ENCODE results near the gene MRPL21.

Gene MRPL21

GRCh38 chr11:68903288-68904247 is at the start of gene MRPL21, which contains the start of gene IGHMBP2:
MRPL21 (minus strand) TSS chr11:68903832; CDS start chr11:68903810, 22 bp downstream.
IGHMBP2 (plus strand) TSS chr11:68903891; CDS start chr11:68903953, 62 bp downstream.
- in situ Hi-C loops (cut with HindIII; ENCODE audit: low sequenced_read_pairs) = no loop called here

- in situ Hi-C loops (cut with HindIII; ENCODE audit: low sequenced_read_pairs) = no loop called here
These were observed 47.1 kb upstream of the MRPL21 start for GRCh38 chr11:68950762-68951161.

- in situ Hi-C loops (cut with HindIII; ENCODE audit: low sequenced_read_pairs) = no loop called here
These were observed 46.6 kb upstream of the MRPL21 start for GRCh38 chr11:68950270-68950669.

- in situ Hi-C loops (cut with HindIII; ENCODE audit: low sequenced_read_pairs) = no loop called here
These were observed 45.3 kb upstream of the MRPL21 start for GRCh38 chr11:68948935-68949334.

GRCh38 chr11:68948496-68948895 is 44.9 kb upstream of the MRPL21 start:
- in situ Hi-C loops (cut with HindIII; ENCODE audit: low sequenced_read_pairs) = no loop called here

- in situ Hi-C loops (cut with HindIII; ENCODE audit: low sequenced_read_pairs) = no loop called here
These were observed 43.5 kb upstream of the MRPL21 start for GRCh38 chr11:68947151-68947550.

GRCh38 chr11:68946416-68947090 is 42.9 kb upstream of the MRPL21 start:
- in situ Hi-C loops (cut with HindIII; ENCODE audit: low sequenced_read_pairs) = no loop called here

GRCh38 chr11:68942751-68943271 is 39.2 kb upstream of the MRPL21 start:
- in situ Hi-C loops (cut with HindIII; ENCODE audit: low sequenced_read_pairs) = no loop called here

- in situ Hi-C loops (cut with HindIII; ENCODE audit: low sequenced_read_pairs) = no loop called here
These were observed 38.5 kb upstream of the MRPL21 start for GRCh38 chr11:68942095-68942620.

- in situ Hi-C loops (cut with HindIII; ENCODE audit: low sequenced_read_pairs) = no loop called here
These were observed 37.9 kb upstream of the MRPL21 start for GRCh38 chr11:68941324-68942094.

- in situ Hi-C loops (cut with HindIII; ENCODE audit: low sequenced_read_pairs) = no loop called here
These were observed 37.2 kb upstream of the MRPL21 start for GRCh38 chr11:68940651-68941323.

- in situ Hi-C loops (cut with HindIII; ENCODE audit: low sequenced_read_pairs) = no loop called here
These were observed 36.2 kb upstream of the MRPL21 start for GRCh38 chr11:68939583-68940555.

GRCh38 chr11:68938816-68939582 is 35.4 kb upstream of the MRPL21 start:
- in situ Hi-C loops (cut with HindIII; ENCODE audit: low sequenced_read_pairs) = no loop called here

- in situ Hi-C loops (cut with HindIII; ENCODE audit: low sequenced_read_pairs) = no loop called here
These were observed 34.5 kb upstream of the MRPL21 start for GRCh38 chr11:68938088-68938487.

- in situ Hi-C loops (cut with HindIII; ENCODE audit: low sequenced_read_pairs) = no loop called here
These were observed 33.3 kb upstream of the MRPL21 start for GRCh38 chr11:68936676-68937620.

- in situ Hi-C loops (cut with HindIII; ENCODE audit: low sequenced_read_pairs) = no loop called here
These were observed 32.7 kb upstream of the MRPL21 start for GRCh38 chr11:68936358-68936636.

Data from DLD1 (cell line).